GM06990 (cell line): ENCODE measurements around the gene ACOX3.

Experiments used
- DNase-seq: peaks from one replicate; pipeline ENCODE4 v3.0.0-alpha.2; 2011; ENCODE audit not compliant: insufficient read length; ENCODE audit errors: extremely low read depth
- H3K27me3 ChIP-seq: replicated peaks from 2 replicates; pipeline ENCODE4 v1.6.0; 2011; ENCODE audit warnings: low read length; ENCODE audit not compliant: control insufficient read depth, insufficient read depth
- H3K36me3 ChIP-seq: 2 replicates; pipeline ENCODE4 v1.5.1; 2011; ENCODE audit warnings: low read length; ENCODE audit not compliant: control insufficient read depth, insufficient read depth
- H3K4me3 ChIP-seq: replicated peaks from 2 replicates; pipeline ENCODE4 v1.5.1; 2011; ENCODE audit warnings: low read depth, mild to moderate bottlenecking, control low read depth, low read length
- TF ChIP-seq, protein P1 (sequence below): IDR thresholded peaks from 2 replicates; pipeline ENCODE4 v1.5.1; 2011; ENCODE audit warnings: low read length, control low read depth, mild to moderate bottlenecking, inconsistent platforms; ENCODE audit not compliant: insufficient read depth, poor library complexity, severe bottlenecking

Gene ACOX3

DNA sequence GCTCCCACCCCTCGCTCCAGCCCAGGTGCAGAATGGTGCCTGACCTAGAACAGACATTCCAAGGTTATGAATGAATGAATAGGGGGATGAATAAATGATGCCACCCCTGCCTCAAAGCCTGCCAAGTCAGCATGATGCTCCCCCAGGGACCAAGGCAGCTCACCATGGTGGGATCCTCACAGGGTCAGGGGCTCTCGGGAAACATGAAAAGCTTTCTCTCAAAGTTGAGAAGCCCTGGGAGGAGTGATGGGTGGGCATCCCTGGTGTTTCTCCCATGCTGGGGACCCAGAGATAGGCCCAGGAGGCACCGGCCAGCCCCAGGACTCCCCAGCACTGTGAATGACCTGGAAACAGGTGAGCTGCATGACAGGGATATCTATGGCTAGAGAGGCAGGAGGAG is 112.1 kb downstream of the ACOX3 start:
- TF ChIP-seq, protein P1, sequence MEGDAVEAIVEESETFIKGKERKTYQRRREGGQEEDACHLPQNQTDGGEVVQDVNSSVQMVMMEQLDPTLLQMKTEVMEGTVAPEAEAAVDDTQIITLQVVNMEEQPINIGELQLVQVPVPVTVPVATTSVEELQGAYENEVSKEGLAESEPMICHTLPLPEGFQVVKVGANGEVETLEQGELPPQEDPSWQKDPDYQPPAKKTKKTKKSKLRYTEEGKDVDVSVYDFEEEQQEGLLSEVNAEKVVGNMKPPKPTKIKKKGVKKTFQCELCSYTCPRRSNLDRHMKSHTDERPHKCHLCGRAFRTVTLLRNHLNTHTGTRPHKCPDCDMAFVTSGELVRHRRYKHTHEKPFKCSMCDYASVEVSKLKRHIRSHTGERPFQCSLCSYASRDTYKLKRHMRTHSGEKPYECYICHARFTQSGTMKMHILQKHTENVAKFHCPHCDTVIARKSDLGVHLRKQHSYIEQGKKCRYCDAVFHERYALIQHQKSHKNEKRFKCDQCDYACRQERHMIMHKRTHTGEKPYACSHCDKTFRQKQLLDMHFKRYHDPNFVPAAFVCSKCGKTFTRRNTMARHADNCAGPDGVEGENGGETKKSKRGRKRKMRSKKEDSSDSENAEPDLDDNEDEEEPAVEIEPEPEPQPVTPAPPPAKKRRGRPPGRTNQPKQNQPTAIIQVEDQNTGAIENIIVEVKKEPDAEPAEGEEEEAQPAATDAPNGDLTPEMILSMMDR, result no peak
- H3K27me3 ChIP-seq, result no peaks in the 10 kb centered on the region; the same call in none of the 2 replicates

DNA sequence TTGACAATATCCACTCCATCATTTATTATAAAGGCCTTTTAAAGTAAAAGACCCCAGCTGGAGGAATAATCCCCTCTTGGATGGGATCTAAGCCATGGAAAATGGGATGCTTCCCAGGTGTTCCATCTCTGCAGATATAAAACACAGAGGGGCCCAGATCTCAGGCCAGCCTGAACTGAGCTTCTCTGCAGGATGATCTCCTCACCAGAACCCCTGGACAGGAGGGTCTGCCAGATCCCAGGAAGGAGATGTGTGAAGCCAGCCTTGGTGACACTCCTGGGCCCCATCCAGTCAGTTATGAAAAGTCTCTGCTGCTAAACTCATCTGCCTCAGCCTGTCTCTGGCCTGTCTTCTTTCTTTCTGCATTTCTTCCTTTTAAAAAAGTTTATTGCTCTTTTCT is 114.3 kb downstream of the ACOX3 start:
- H3K27me3 ChIP-seq, result no peaks in the 10 kb centered on the region; the same call in none of the 2 replicates
- H3K4me3 ChIP-seq, result no peak overlapping the region
- TF ChIP-seq, protein P1, result no peak

More for the DNA sequence above, 112.1 kb downstream of the ACOX3 start:
- DNase-seq, result no peak
- Histone ChIP-seq H3K4me3 (no peak overlapping the region), H3K36me3 (no peaks in the 10 kb centered on the region)

DNA sequence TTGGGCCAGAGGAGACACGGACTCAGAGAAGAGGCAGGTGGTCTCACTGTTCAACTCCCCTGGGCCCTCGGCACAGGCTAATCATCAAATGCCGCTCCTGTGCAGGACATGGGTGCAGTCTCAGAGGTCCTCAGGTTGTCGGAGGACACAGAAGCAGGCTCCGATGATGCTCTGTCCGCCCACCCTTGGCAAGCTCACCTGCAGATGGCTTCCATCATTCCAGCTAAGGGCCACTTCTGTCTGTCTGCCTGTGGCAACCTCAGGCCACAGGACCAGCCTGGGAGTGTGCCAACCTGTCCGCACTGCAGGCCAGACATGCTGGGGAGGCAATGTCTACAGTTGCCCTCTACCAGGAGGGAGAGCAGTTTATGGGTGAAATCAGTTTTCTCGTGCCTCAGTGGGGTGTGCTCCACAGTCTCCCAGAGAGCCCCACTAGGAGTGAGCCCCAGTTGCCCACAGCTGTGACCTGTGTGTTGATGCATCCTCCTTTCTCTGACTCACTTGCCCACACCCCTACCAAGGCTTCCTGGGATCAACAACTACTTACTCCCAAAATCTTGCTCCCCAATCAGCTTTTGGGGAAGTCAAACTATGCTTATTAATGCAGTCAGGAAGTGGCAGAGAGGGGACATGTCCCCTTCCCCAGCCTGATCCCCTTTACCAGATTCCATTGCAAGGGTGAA is 115.1 kb downstream of the ACOX3 start:
- Histone ChIP-seq H3K27me3 (no peaks in the 10 kb centered on the region), H3K36me3 (no peaks in the 10 kb centered on the region), H3K4me3 (no peak overlapping the region)
- no peak for DNase-seq
- TF ChIP-seq, protein P1, result no peak

More for the DNA sequence above, 114.3 kb downstream of the ACOX3 start:
- no peak for DNase-seq
- no peaks in the 10 kb centered on the region for H3K36me3 ChIP-seq

DNA sequence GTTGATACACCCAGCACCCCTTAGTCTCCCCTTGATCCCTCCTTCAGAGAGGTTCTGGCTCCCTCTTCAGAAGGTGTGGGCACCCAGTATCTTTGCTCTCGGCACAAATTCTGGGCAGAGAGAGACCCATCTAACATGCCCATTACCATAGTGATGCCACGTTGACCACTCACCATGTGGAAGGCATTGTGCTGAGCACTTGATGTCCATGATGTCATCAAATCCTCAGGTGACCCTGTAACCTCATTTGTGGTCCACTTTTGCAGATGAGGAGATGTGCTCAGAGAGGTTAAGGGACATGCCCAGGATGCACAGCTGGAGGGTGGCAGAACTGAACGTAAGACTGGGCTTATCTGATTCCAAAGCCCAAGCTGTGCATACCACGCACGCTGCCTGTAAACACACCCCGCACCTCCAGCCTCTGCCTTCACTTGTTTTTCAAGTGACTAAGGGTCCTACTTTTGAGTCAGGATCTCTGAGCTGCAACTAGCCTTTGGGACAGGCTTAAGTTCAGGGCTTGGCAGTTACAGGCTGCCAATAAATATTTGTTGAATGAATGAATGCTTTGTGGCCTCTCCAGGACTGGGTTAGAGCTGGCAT is 115.8 kb downstream of the ACOX3 start:
- DNase-seq, result no peak
- TF ChIP-seq, protein P1, result no peak
- Histone ChIP-seq H3K36me3 (no peaks in the 10 kb centered on the region), H3K27me3 (no peaks in the 10 kb centered on the region), H3K4me3 (no peak overlapping the region)

DNA sequence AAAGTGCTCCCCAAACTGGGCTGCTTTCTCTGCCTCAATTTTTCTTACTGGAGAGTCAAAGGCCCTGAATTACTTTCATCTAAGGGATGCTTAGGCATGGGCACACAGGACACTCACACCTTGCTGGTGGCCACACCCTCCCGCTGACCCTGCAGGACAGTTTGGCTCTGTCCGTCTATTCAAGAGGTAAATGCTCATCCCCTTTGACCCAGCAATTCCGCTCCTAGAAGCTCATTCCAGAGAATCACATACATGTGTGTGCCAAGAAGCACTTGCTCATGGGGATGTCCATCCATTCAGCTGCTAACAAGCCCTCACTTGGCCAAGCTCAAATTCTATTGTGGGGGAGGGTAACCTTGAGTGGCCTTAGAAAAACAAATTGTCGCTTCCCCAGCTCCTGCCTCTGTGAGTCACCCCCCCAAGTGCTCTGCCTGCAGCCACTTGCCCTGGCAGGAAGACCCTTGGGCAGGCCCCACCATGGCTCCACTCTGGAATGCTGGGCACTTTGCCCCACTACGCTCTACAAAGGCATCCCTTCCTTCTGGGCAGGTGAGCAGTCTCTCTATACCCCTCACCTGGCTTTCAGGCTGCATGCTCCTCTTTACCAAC is 116.5 kb downstream of the ACOX3 start:
- Histone ChIP-seq H3K4me3 (no peak overlapping the region), H3K36me3 (no peaks in the 10 kb centered on the region), H3K27me3 (no peaks in the 10 kb centered on the region)
- no peak for DNase-seq
- TF ChIP-seq, protein P1, result no peak
